HEK293 (cell line): Measurements from ENCODE around the gene PLEKHA7.

Experiments
- CTCF ChIP-seq: fragments of 450-650 bp; formaldehyde crosslinking; IDR thresholded peaks from 2 replicates; pipeline ENCODE4 v1.5.1; 2016; ENCODE audit warnings: missing biosample characterization, missing genetic modification characterization
- PRDM10 ChIP-seq: fragments of 450-650 bp; formaldehyde crosslinking; IDR thresholded peaks from 2 replicates; pipeline ENCODE4 v1.5.1; 2016; ENCODE audit warnings: missing biosample characterization, missing genetic modification characterization
- ZNF114 ChIP-seq: fragments of 450-650 bp; formaldehyde crosslinking; IDR thresholded peaks from 2 replicates; pipeline ENCODE4 v1.5.0; 2017; ENCODE audit warnings: missing biosample characterization, missing genetic modification characterization
- ZNF580 ChIP-seq: fragments of 450-650 bp; formaldehyde crosslinking; IDR thresholded peaks from 2 replicates; pipeline ENCODE4 v1.5.1; 2016; ENCODE audit warnings: missing biosample characterization, missing genetic modification characterization

DNA sequence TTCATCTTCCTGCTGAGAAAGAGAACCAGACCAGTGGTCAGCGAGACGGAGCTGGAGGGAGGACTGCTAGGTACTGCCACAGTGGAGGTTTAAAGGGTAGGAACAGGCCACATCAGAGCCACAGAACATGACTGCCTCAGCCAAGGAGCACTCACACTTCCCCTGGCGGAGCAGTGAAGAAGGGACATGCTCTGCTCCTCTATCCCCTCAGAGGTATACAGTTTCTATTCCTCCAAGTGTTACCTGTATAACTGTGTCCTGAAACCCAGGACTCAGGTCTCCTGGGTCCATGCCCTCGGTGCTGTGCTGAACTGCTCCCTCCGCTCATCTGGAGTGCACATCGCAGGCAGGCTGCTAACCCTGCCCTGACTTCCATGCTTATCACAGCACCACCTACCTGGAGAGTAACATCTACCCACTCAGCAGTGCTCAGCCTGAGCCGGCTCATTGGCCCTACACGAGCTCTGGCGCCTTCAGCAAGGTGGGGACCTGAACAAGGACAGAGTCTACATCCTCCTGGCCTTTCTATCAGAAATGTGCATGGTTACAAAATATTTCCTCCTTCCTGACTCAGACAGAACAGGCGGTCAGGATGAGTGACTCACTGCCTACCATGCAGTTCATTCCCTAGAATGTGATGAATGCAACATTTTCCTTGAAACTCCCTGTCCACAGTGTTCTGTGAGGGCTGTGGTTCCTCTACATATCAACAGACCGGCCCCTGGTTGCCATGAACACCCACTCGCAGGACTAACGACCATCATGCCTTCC, 222.8 kb downstream of the PLEKHA7 start:
- TF ChIP-seq ZNF580 (tag by site-specific recombination) (no peak), ZNF114 (tag by site-specific recombination) (no peak), CTCF (tag by site-specific recombination) (no peak), PRDM10 (tag by site-specific recombination) (no peak)
